Activated CD8-positive, alpha-beta T cell treated with anti-CD3 and anti-CD28 coated beads, Interleukin-2, amount 10 ng/mL, durations not matched to agents 7 days and 5 days (primary cell): ENCODE data around the gene PARD3B. TPM values are rescaled to one million over a fixed set of nuclear protein-coding genes. Genes with fewer than 3 reads are reported as not detected.

Source experiments
- ATAC-seq: fragments of 150-1000 bp; cut with Tn5 transposase; one replicate; pipeline ENCODE4 v1.10.0; 2021; ENCODE audit warnings: moderate library complexity
- CTCF ChIA-PET: fragments of 350-600 bp; sonication (Branson Sonifier 250); formaldehyde crosslinking; loops from one replicate; lab custom pipeline; 2021; ENCODE audit warnings: antibody characterized with exemption; lab: Charles Lee
- POLR2A ChIA-PET: fragments of 350-600 bp; sonication (Branson Sonifier 250); formaldehyde crosslinking; loops from one replicate; lab custom pipeline; 2021; ENCODE audit warnings: antibody characterized with exemption; lab: Charles Lee
- DNase-seq: peaks from one replicate; pipeline ENCODE4 v3.0.0-alpha.2; 2020
- H3K27ac Mint-ChIP-seq: one replicate; pipeline ENCODE4 v1.8.0; 2021; ENCODE audit warnings: mild to moderate bottlenecking, mixed read lengths
- H3K27me3 Mint-ChIP-seq: one replicate; pipeline ENCODE4 v1.8.0; 2021; ENCODE audit warnings: low read depth, mixed read lengths
- H3K36me3 Mint-ChIP-seq: one replicate; pipeline ENCODE4 v1.8.0; 2021; ENCODE audit warnings: low read depth, mixed read lengths
- H3K4me1 Mint-ChIP-seq: one replicate; pipeline ENCODE4 v1.8.0; 2021; ENCODE audit warnings: low read depth, mixed read lengths
- H3K4me3 Mint-ChIP-seq: one replicate; pipeline ENCODE4 v1.8.0; 2021; ENCODE audit warnings: mild to moderate bottlenecking, mixed read lengths
- H3K9me3 Mint-ChIP-seq: one replicate; pipeline ENCODE4 v1.8.0; 2022; ENCODE audit warnings: mixed read lengths; ENCODE audit not compliant: insufficient read depth
- total RNA-seq, 2 experiments: library from RNA; stranded (reverse); gene quantifications; one replicate each; pipeline ENCODE4 v1.2.3, GENCODE V29; 2021

PARD3B gene
- total RNA-seq, 2 experiments from 2014 or later = 0.76 to 1.0 TPM

- DNase-seq = no peak
- no peak for ATAC-seq
- Mint-ChIP-seq H3K4me1 (no peaks in the 10 kb centered on the region), H3K36me3 (no peaks in the 10 kb centered on the region), H3K27me3 (no peaks in the 10 kb centered on the region), H3K9me3 (no peaks in the 10 kb centered on the region), H3K27ac (no peak overlapping the region), H3K4me3 (no peak overlapping the region)
- CTCF ChIA-PET = no interaction called here
- POLR2A ChIA-PET = no interaction called here
Measured at GRCh38 chr2:204574486-204574885, 29.2 kb downstream of the PARD3B start.

- POLR2A ChIA-PET = no interaction called here
- DNase-seq = no peak
- no peaks in the 10 kb centered on the region for H3K9me3 Mint-ChIP-seq
- H3K27ac Mint-ChIP-seq = no peak overlapping the region
- no peaks in the 10 kb centered on the region for H3K27me3 Mint-ChIP-seq
- H3K4me1 Mint-ChIP-seq = no peaks in the 10 kb centered on the region
- CTCF ChIA-PET = no interaction called here
- no peak for ATAC-seq
- H3K4me3 Mint-ChIP-seq = no peak overlapping the region
- H3K36me3 Mint-ChIP-seq = no peaks in the 10 kb centered on the region
Measured at GRCh38 chr2:204575463-204575862, 30.2 kb downstream of the PARD3B start.

GRCh38 chr2:204576362-204576979 lies 31.2 kb downstream of the PARD3B start:
- CTCF ChIA-PET = no interaction called here
- Mint-ChIP-seq H3K36me3 (no peaks in the 10 kb centered on the region), H3K4me1 (no peaks in the 10 kb centered on the region), H3K27me3 (no peaks in the 10 kb centered on the region), H3K4me3 (no peak overlapping the region), H3K9me3 (no peaks in the 10 kb centered on the region), H3K27ac (no peak overlapping the region)
- POLR2A ChIA-PET = no interaction called here
- ATAC-seq (no peak), DNase-seq (no peak)

GRCh38 chr2:204578928-204579598 lies 33.8 kb downstream of the PARD3B start:
- ChIA-PET POLR2A (no interaction called here), CTCF (no interaction called here)
- Mint-ChIP-seq H3K27me3 (no peaks in the 10 kb centered on the region), H3K4me3 (no peak overlapping the region), H3K27ac (no peak overlapping the region), H3K9me3 (peaks cover 4% of the 10 kb centered on the region), H3K36me3 (no peaks in the 10 kb centered on the region), H3K4me1 (no peaks in the 10 kb centered on the region)
- no peak for ATAC-seq
- DNase-seq = no peak

GRCh38 chr2:204581946-204582345 lies 36.7 kb downstream of the PARD3B start:
- Mint-ChIP-seq H3K9me3 (peaks cover 4% of the 10 kb centered on the region), H3K27ac (no peak overlapping the region)
- CTCF ChIA-PET = no interaction called here

GRCh38 chr2:204583773-204584172 lies 38.5 kb downstream of the PARD3B start:
- Mint-ChIP-seq H3K9me3 (peaks cover 4% of the 10 kb centered on the region), H3K4me3 (no peak overlapping the region), H3K27me3 (peaks cover 2% of the 10 kb centered on the region), H3K27ac (no peak overlapping the region), H3K36me3 (no peaks in the 10 kb centered on the region), H3K4me1 (no peaks in the 10 kb centered on the region)
- DNase-seq (no peak), ATAC-seq (no peak)
- ChIA-PET POLR2A (no interaction called here), CTCF (no interaction called here)

More at GRCh38 chr2:204581946-204582345, 36.7 kb downstream of the PARD3B start:
- Mint-ChIP-seq H3K4me3 (no peak overlapping the region), H3K4me1 (no peaks in the 10 kb centered on the region), H3K27me3 (no peaks in the 10 kb centered on the region), H3K36me3 (no peaks in the 10 kb centered on the region)
- DNase-seq (no peak), ATAC-seq (no peak)
- POLR2A ChIA-PET = no interaction called here

- Mint-ChIP-seq H3K4me1 (no peaks in the 10 kb centered on the region), H3K36me3 (no peaks in the 10 kb centered on the region), H3K4me3 (no peak overlapping the region), H3K27ac (no peak overlapping the region), H3K27me3 (peaks cover 7% of the 10 kb centered on the region), H3K9me3 (peaks cover 11% of the 10 kb centered on the region)
- CTCF ChIA-PET = no interaction called here
- POLR2A ChIA-PET = no interaction called here
- DNase-seq (no peak), ATAC-seq (no peak)
Measured at GRCh38 chr2:204585930-204586329, 40.7 kb downstream of the PARD3B start.

GRCh38 chr2:204586444-204587180 lies 41.3 kb downstream of the PARD3B start:
- no peak overlapping the region for H3K4me3 Mint-ChIP-seq
- no peak for ATAC-seq
- H3K36me3 Mint-ChIP-seq = no peaks in the 10 kb centered on the region
- CTCF ChIA-PET = no interaction called here
- H3K27me3 Mint-ChIP-seq = peaks cover 7% of the 10 kb centered on the region
- no peak overlapping the region for H3K27ac Mint-ChIP-seq
- POLR2A ChIA-PET = no interaction called here
- no peaks in the 10 kb centered on the region for H3K4me1 Mint-ChIP-seq
- DNase-seq = no peak
- H3K9me3 Mint-ChIP-seq = peaks cover 11% of the 10 kb centered on the region

- no peak overlapping the region for H3K4me3 Mint-ChIP-seq
- no peak overlapping the region for H3K27ac Mint-ChIP-seq
- ATAC-seq (no peak), DNase-seq (no peak)
- POLR2A ChIA-PET = no interaction called here
- H3K4me1 Mint-ChIP-seq = no peaks in the 10 kb centered on the region
- H3K9me3 Mint-ChIP-seq = peaks cover 7% of the 10 kb centered on the region
- no peaks in the 10 kb centered on the region for H3K36me3 Mint-ChIP-seq
- CTCF ChIA-PET = no interaction called here
- H3K27me3 Mint-ChIP-seq = peaks cover 10% of the 10 kb centered on the region
Measured at GRCh38 chr2:204590063-204590462, 44.8 kb downstream of the PARD3B start.

GRCh38 chr2:204591225-204591624 lies 46.0 kb downstream of the PARD3B start:
- peaks cover 10% of the 10 kb centered on the region for H3K27me3 Mint-ChIP-seq
- H3K36me3 Mint-ChIP-seq = no peaks in the 10 kb centered on the region
- no peaks in the 10 kb centered on the region for H3K4me1 Mint-ChIP-seq
- peaks cover 7% of the 10 kb centered on the region for H3K9me3 Mint-ChIP-seq
- CTCF ChIA-PET = no interaction called here
- DNase-seq (no peak), ATAC-seq (no peak)
- H3K27ac Mint-ChIP-seq = no peak overlapping the region
- H3K4me3 Mint-ChIP-seq = no peak overlapping the region
- POLR2A ChIA-PET = no interaction called here

- DNase-seq (no peak), ATAC-seq (no peak)
- H3K27me3 Mint-ChIP-seq = peaks cover 2% of the 10 kb centered on the region
- POLR2A ChIA-PET = no interaction called here
- no peak overlapping the region for H3K27ac Mint-ChIP-seq
- CTCF ChIA-PET = no interaction called here
- H3K4me3 Mint-ChIP-seq = no peak overlapping the region
- no peaks in the 10 kb centered on the region for H3K4me1 Mint-ChIP-seq
- H3K36me3 Mint-ChIP-seq = no peaks in the 10 kb centered on the region
- H3K9me3 Mint-ChIP-seq = no peaks in the 10 kb centered on the region
Measured at GRCh38 chr2:204604061-204604460, 58.8 kb downstream of the PARD3B start.

- POLR2A ChIA-PET = no interaction called here
- H3K27ac Mint-ChIP-seq = no peak overlapping the region
- H3K36me3 Mint-ChIP-seq = no peaks in the 10 kb centered on the region
- no peaks in the 10 kb centered on the region for H3K4me1 Mint-ChIP-seq
- CTCF ChIA-PET = no interaction called here
- DNase-seq (no peak), ATAC-seq (no peak)
- no peak overlapping the region for H3K4me3 Mint-ChIP-seq
- H3K27me3 Mint-ChIP-seq = peaks cover 2% of the 10 kb centered on the region
- H3K9me3 Mint-ChIP-seq = no peaks in the 10 kb centered on the region
Measured at GRCh38 chr2:204608237-204608939, 63.1 kb downstream of the PARD3B start.
